Naive B cell (primary cell): ENCODE results near the gene ZDHHC16. TPM values are rescaled to one million over a fixed set of nuclear protein-coding genes. Genes with fewer than 3 reads are reported as not detected.
"Not testable (repeated sequence)": the region's sequence is repeated elsewhere in the genome, so short reads cannot be mapped to it uniquely, and the experiment has no call there.

ENCODE experiments used
- ATAC-seq, 2 donors: fragments of 150-1000 bp; cut with Tn5 transposase; 2 replicates each; pipeline ENCODE4 v1.10.0; 2021; ENCODE audit warnings: low read depth in 2 of 2, mild to moderate bottlenecking in 2 of 2, moderate library complexity in 2 of 2
- DNase-seq: peaks from one replicate; pipeline ENCODE4 v3.0.0; 2022
- H3K27ac Mint-ChIP-seq, 6 donors: one replicate each; pipeline ENCODE4 v1.8.0; 2020 to 2022; ENCODE audit warnings: mild to moderate bottlenecking in 6 of 6, mixed read lengths in 6 of 6, moderate library complexity in 5 of 6, inconsistent platforms in 2 of 6
- H3K27me3 Mint-ChIP-seq, 3 donors: one replicate each; pipeline ENCODE4 v1.8.0; 2021 to 2022; ENCODE audit warnings: mixed read lengths in 3 of 3, mild to moderate bottlenecking in 1 of 3
- H3K36me3 Mint-ChIP-seq, 2 donors: one replicate each; pipeline ENCODE4 v1.8.0; 2020 to 2022; ENCODE audit warnings: mixed read lengths in 2 of 2, inconsistent platforms in 1 of 2, mild to moderate bottlenecking in 1 of 2
- H3K4me1 Mint-ChIP-seq, 3 donors: one replicate each; pipeline ENCODE4 v1.8.0; 2020 to 2022; ENCODE audit warnings: mixed read lengths in 3 of 3, inconsistent platforms in 1 of 3, mild to moderate bottlenecking in 1 of 3, moderate library complexity in 1 of 3
- H3K4me3 Mint-ChIP-seq, 8 donors: one replicate each; pipeline ENCODE4 v1.8.0; 2020 to 2022; ENCODE audit warnings: mild to moderate bottlenecking in 8 of 8, mixed read lengths in 8 of 8, moderate library complexity in 8 of 8, inconsistent platforms in 2 of 8
- H3K9me3 Mint-ChIP-seq, 7 donors: one replicate each; pipeline ENCODE4 v1.8.0; 2020 to 2022; ENCODE audit warnings: mixed read lengths in 7 of 7, mild to moderate bottlenecking in 5 of 7, inconsistent platforms in 2 of 7, moderate library complexity in 1 of 7
- polyA plus RNA-seq, 6 donors: library from polyadenylated mRNA; unstranded; fragments of 300-500 nt; fragmentation: Illumina TruSeq; gene quantifications; one replicate each; pipeline ENCODE4 v1.2.3, GENCODE V29; 2021; ENCODE audit warnings: low read depth in 6 of 6

The ZDHHC16 gene
- polyA plus RNA-seq, 6 donors from 2014 or later: 23.2 to 57.2 (median 29.5) TPM

DNA sequence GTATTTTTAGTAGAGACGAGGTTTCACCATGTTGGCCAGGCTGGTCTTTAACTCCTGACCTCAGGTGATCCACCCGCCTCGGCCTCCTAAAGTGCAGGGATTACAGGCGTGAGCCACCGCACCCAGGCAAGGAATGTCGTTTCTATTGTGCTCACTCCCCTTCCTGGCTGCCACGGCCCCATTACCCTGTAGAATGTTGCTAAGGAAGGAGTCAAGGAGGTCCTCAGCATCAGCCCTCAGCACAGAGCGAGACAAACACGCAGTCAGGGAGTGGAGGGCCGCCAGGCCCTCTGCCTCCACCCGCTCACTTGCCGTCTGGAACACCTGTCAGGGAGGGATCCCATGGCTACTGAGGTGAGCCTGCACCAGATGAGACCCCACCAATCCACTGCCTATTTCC, 22.8 kb downstream of the ZDHHC16 start:
- H3K36me3 Mint-ChIP-seq, H3K27me3 Mint-ChIP-seq, H3K4me3 Mint-ChIP-seq, DNase-seq, H3K9me3 Mint-ChIP-seq, ATAC-seq, H3K4me1 Mint-ChIP-seq: not testable (repeated sequence)
- H3K27ac Mint-ChIP-seq: peak overlapping the region in 2 of 6 donors; percentile 15 to 42

DNA sequence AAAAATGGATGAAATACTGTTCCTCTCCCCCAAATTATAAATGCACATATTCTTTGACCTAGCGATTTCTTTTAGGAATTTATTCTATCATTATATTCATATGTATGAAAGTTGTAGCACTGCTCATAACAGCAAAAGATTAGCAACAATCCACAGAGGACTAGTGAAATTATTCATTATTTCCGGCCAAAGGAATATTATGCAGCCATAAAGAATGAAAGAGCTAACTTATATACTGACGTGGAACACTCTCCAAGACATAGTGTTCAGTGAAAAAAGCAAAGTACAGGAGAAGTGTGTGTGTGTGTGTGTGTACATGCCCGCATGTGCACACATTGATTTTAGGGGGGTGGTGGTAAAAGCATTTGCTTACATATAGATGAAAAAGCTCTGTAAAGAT, 28.9 kb downstream of the ZDHHC16 start:
- Mint-ChIP-seq H3K4me3 (no peak overlapping the region), H3K36me3 (peaks cover 25 to 30% of the 10 kb centered on the region in 2 donors), H3K27ac (no peak overlapping the region), H3K9me3 (peaks cover 0 to 6% (median 0%) of the 10 kb centered on the region in 7 donors), H3K4me1 (peaks cover 0 to 4% (median 0%) of the 10 kb centered on the region in 3 donors), H3K27me3 (no peaks in the 10 kb centered on the region)
- ATAC-seq (no peak), DNase-seq (no peak)

DNA sequence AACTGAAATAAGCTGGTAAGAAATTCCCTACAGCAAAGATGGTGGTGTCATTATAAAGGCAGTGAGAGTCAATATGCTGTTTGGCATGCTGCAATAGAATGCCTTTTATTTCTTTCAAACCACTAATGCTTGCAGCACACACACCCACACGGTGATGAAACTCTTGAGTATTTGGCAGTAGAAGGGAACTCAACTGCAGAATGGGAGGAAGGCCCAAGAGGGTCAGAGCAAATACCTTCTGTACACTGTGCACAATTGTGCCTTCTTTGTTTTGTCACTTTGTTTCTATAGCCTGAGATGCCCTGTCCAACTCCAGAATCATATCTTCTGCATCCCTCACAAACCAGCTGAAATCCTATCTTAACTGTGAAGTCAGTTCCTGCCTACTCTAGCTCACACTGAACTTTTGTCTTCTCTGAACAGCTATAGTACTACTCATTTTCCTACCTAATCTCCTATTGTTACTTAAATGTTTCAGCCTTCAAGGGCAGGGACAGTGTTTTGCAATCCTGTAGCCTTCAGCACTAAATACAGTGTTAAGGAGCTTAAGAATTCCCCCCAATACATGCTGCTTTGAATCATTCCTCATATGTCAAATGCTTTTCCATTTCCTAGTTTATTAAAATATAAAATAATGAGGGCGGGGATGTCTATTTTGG, 30.1 kb downstream of the ZDHHC16 start:
- H3K27ac Mint-ChIP-seq: peak overlapping the region in 1 of 6 donors; percentile 24
- ATAC-seq: no peak
- peaks cover 0 to 4% (median 0%) of the 10 kb centered on the region in 3 donors for H3K4me1 Mint-ChIP-seq
- H3K4me3 Mint-ChIP-seq: no peak overlapping the region
- DNase-seq: no peak
- H3K9me3 Mint-ChIP-seq: peaks cover 0 to 6% (median 0%) of the 10 kb centered on the region in 7 donors
- peaks cover 30 to 32% of the 10 kb centered on the region in 2 donors for H3K36me3 Mint-ChIP-seq
- no peaks in the 10 kb centered on the region for H3K27me3 Mint-ChIP-seq

DNA sequence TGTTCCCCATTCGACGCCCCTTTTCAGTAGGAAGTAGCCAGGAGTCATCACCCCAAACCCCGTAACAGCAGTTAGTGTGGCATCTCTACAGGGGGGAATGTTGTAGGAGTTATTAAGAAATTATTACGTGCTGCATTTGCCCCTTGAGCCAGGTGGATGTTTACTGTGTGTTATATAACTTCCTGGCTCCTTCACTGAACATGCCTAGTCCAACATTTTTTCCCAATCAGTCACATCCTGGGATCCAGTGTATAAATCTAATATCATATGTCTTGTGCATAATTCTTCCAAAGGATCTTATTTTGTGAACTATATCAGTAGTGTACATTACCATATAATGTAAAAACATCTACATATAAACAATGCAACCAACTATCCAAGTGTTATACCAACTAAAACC, 33.4 kb downstream of the ZDHHC16 start:
- not testable (repeated sequence) for H3K27me3 Mint-ChIP-seq, DNase-seq, H3K9me3 Mint-ChIP-seq, ATAC-seq, H3K4me1 Mint-ChIP-seq, H3K4me3 Mint-ChIP-seq
- Mint-ChIP-seq H3K36me3 (peaks cover 30 to 32% of the 10 kb centered on the region in 2 donors), H3K27ac (peak overlapping the region in 2 of 6 donors; percentile 23 to 55)

DNA sequence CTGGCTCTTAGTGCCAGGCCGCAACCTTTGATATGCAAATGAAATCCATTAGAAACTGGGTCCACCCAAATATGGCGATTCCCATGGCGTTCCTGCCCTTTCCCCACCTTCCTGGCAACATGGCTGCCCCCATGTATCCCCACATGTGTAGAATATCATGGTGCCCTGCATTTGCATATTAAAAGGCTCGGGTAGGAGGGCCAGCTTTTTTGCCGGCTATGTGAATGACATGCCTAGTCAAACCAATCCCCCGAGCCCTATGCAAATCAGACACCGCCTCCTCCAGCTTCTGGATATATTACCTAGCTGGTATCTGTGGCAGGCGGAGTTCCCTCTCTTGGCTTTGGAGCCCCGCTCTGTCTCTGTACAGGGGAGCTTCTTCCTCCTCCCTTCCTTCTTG, 34.0 kb downstream of the ZDHHC16 start:
- H3K36me3 Mint-ChIP-seq: peaks cover 26 to 29% of the 10 kb centered on the region in 2 donors
- H3K4me3 Mint-ChIP-seq: no peak overlapping the region
- DNase-seq (no peak), ATAC-seq (no peak)
- no peaks in the 10 kb centered on the region for H3K27me3 Mint-ChIP-seq
- H3K27ac Mint-ChIP-seq: peak overlapping the region in 1 of 6 donors; percentile 67
- peaks cover 0 to 3% (median 0%) of the 10 kb centered on the region in 7 donors for H3K9me3 Mint-ChIP-seq
- H3K4me1 Mint-ChIP-seq: peaks cover 0 to 8% (median 0%) of the 10 kb centered on the region in 3 donors

DNA sequence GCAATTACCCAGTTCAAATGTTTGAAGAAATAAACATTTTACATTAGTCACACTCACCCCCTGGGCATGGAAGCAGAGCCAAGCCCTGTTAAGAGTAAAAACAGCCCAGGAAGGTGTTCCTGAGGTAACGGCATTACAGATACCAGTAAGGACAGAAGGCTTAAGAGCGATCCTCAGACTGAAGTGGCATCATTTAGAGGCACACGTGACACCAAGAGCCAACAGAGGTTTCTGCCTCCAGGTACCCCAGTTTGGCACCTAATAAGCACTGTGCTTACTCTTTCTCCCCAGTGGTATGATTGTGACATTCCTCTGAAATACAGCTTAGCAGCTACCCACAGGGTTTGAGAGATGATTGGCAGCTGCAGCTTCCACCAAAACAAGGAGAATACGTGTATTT, 35.1 kb downstream of the ZDHHC16 start:
- peak overlapping the region in 2 of 6 donors; percentile 15 to 37 for H3K27ac Mint-ChIP-seq

DNA sequence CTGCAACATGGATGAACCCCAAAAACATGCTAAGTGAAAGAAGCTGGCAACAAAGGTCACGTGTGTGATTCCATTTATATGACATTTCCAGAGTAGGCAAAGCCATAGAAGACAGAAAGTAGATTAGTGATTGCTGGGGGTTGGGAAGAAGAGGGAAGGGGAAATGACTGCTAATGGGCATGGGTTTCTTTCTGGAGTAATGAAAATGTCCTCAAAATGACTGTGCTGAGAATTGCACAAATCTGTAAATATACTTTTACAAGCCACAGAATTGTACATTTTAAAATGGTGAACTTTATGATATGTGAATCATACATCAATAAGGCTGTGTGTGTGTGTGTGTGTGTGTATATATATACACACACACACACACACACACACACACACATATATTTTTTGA, 36.4 kb downstream of the ZDHHC16 start:
- no peaks in the 10 kb centered on the region for H3K9me3 Mint-ChIP-seq
- peaks cover 5 to 8% (median 8%) of the 10 kb centered on the region in 3 donors for H3K4me1 Mint-ChIP-seq
- ATAC-seq: no peak
- no peaks in the 10 kb centered on the region for H3K27me3 Mint-ChIP-seq
- peak overlapping the region in 1 of 6 donors; percentile 14 for H3K27ac Mint-ChIP-seq
- H3K36me3 Mint-ChIP-seq: peaks cover 2 to 9% of the 10 kb centered on the region in 2 donors
- H3K4me3 Mint-ChIP-seq: no peak overlapping the region
- no peak for DNase-seq

More for the DNA sequence above, 35.1 kb downstream of the ZDHHC16 start:
- Mint-ChIP-seq H3K36me3 (peaks cover 15 to 17% of the 10 kb centered on the region in 2 donors), H3K9me3 (no peaks in the 10 kb centered on the region), H3K27me3 (no peaks in the 10 kb centered on the region), H3K4me3 (no peak overlapping the region), H3K4me1 (peaks cover 5 to 7% (median 5%) of the 10 kb centered on the region in 3 donors)
- DNase-seq (no peak), ATAC-seq (no peak)

DNA sequence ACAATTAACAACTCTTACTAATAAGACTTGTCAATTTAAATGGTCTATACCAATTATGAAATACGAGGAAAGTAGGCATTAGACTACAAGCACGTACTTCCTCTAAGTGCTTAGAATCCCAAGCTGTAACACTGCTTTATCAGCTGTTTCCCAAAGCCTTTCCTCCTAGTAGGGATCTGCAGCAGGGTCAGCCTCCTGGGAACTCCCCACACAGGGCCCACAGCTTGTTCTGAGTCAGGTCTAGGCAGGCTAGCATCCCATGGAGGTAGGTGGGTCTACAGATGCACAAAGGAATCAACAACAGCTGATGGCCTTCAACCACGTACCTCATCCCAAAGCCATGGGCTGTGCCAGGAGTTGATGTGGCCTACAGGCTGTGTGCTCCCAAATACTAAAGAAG, 37.5 kb downstream of the ZDHHC16 start:
- no peak overlapping the region for H3K4me3 Mint-ChIP-seq
- no peaks in the 10 kb centered on the region for H3K9me3 Mint-ChIP-seq
- peaks cover 5 to 10% (median 8%) of the 10 kb centered on the region in 3 donors for H3K4me1 Mint-ChIP-seq
- H3K27me3 Mint-ChIP-seq: no peaks in the 10 kb centered on the region
- ATAC-seq (no peak), DNase-seq (no peak)
- peaks cover 0 to 6% of the 10 kb centered on the region in 2 donors for H3K36me3 Mint-ChIP-seq
- H3K27ac Mint-ChIP-seq: no peak overlapping the region

DNA sequence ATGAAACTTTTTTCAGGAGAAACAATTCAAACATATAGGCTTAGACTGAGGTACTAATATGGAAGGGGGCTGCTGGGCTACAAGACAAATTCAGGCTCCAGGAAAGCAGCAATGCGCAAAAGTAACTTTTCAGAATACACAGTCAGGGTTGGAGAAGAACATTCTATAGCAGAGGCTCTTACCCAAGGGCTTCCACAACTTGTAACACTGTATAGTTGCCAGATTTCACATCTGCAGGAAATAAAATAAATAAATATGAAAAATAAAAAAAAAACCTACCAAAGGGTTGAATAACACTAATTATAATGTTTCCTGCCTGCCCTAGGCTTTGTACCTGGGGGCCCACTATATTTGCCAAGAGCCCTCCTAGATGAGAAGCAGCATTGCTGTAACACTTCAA, 37.9 kb downstream of the ZDHHC16 start:
- Mint-ChIP-seq H3K27ac (no peak overlapping the region), H3K27me3 (no peaks in the 10 kb centered on the region)

DNA sequence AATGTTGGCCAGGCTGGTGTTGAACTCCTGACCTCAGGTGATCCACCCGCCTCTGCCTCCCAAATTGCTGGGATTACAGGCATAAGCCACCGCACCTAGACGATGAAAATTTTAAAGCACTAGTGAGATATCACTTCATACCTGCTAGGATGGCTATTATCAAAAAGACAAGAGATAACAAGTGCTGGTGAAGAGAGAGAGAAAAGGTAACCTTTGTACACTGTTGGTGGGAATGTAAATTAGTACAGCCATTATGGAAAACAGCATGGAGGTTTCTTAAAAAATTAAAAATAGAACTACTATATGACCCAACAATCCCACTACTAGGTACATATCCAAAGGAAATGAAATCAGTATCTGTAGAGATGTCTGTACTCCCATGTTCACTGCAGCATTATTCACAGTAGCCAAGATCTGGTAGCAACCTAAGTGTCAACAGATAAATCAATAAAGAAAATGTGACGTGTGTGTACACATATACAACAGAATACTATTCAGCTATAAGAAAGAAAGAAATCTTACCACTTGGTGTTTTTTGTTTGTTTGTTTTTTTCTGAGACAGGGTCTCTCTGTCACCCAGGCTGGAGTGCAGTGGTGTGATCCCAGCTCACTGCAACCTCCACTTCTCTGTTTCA, 39.8 kb downstream of the ZDHHC16 start:
- no peaks in the 10 kb centered on the region for H3K36me3 Mint-ChIP-seq
- H3K27me3 Mint-ChIP-seq: no peaks in the 10 kb centered on the region
- ATAC-seq: no peak
- no peaks in the 10 kb centered on the region for H3K9me3 Mint-ChIP-seq
- H3K4me1 Mint-ChIP-seq: peaks cover 14 to 23% (median 21%) of the 10 kb centered on the region in 3 donors
- no peak for DNase-seq
- H3K27ac Mint-ChIP-seq: no peak overlapping the region
- no peak overlapping the region for H3K4me3 Mint-ChIP-seq

More for the DNA sequence above, 37.9 kb downstream of the ZDHHC16 start:
- DNase-seq: no peak
- H3K4me1 Mint-ChIP-seq: peaks cover 6 to 11% (median 8%) of the 10 kb centered on the region in 3 donors
- no peak for ATAC-seq
- no peaks in the 10 kb centered on the region for H3K9me3 Mint-ChIP-seq
- peaks cover 0 to 6% of the 10 kb centered on the region in 2 donors for H3K36me3 Mint-ChIP-seq
- H3K4me3 Mint-ChIP-seq: no peak overlapping the region

DNA sequence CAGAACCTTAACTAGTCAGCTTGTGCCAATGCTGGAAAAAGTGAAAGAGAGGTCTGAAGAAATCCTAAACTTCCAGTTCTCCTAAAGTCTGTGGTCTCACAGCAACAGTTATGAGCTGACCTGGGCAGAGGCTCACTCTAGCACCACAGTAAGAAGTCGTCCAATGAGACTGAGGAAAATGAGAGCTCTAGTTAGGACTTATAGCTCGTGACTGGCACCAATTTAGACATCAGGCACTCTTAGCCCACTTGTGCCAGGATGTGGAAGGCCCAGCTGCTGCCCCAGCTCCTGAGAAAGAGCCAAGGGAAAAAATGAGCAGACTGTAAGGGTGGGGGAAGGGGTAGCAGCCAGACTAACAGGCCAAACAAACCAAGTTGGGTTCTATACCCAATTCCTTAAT, 44.6 kb downstream of the ZDHHC16 start:
- no peaks in the 10 kb centered on the region for H3K9me3 Mint-ChIP-seq
- peaks cover 22 to 44% (median 32%) of the 10 kb centered on the region in 3 donors for H3K4me1 Mint-ChIP-seq
- DNase-seq (no peak), ATAC-seq (no peak)
- H3K27ac Mint-ChIP-seq: peak overlapping the region in 1 of 6 donors; percentile 90
- H3K36me3 Mint-ChIP-seq: no peaks in the 10 kb centered on the region
- no peaks in the 10 kb centered on the region for H3K27me3 Mint-ChIP-seq
- peak overlapping the region in 1 of 8 donors; percentile 56 for H3K4me3 Mint-ChIP-seq

DNA sequence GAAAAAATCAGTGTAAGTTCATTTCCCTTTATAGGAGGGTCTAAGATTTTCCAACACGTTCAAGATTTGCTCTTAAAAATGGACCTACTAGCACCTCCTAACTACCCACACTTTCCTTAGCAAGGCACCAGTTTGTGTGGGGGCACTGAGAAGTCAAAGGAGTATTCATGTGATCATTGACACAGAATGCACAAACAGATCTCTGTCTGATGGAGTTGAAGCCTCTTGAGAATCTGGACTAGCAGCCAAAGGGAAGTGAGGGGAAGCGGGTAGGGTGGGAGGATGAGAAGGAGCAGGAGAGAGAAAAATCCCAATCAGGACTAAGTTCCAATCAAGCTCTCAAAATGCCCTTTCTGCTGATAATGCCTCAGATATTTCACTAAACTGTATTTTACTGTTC, 48.2 kb downstream of the ZDHHC16 start:
- Mint-ChIP-seq H3K9me3 (no peaks in the 10 kb centered on the region), H3K27me3 (no peaks in the 10 kb centered on the region), H3K27ac (no peak overlapping the region), H3K4me3 (peak overlapping the region in 2 of 8 donors; percentile 41 to 42), H3K4me1 (peaks cover 32 to 60% (median 51%) of the 10 kb centered on the region in 3 donors), H3K36me3 (no peaks in the 10 kb centered on the region)
- no peak for DNase-seq
- no peak for ATAC-seq

DNA sequence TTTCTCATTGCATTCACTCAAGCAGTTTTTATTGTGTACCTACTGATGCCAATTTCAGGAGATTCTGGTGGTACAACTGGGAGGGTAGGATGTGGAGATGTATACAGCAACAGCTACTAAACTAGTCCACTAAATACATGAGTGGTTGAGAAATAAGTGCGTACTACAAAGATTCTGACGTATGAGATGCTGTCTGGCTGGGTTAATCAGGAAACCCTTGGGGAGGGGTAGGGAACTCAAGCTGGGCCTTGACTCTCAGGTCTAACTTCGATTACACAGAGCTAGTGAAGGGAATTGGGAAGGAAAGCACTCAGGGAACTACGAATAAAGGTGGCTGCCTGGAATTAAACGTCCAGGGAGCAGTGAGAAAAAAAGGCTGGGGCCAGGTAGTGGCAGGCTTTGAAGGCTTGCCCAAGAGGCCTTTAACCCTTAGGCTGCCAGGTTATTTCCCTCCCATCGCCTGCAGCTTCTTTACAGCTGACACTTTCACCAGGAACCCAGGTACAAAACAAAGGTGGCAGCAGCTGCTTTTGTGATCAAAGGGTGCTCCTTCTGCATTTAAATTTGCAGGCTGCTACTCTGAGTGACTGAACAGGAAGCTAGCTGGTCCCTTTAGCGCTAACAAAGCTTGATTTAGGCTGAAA, 49.0 kb downstream of the ZDHHC16 start:
- no peaks in the 10 kb centered on the region for H3K36me3 Mint-ChIP-seq
- H3K4me3 Mint-ChIP-seq: peak overlapping the region in 2 of 8 donors; percentile 41 to 55
- H3K4me1 Mint-ChIP-seq: peaks cover 32 to 62% (median 49%) of the 10 kb centered on the region in 3 donors
- no peak for DNase-seq
- peak overlapping the region in 3 of 6 donors; percentile 16 to 67 (median 41) for H3K27ac Mint-ChIP-seq
- H3K9me3 Mint-ChIP-seq: no peaks in the 10 kb centered on the region
- H3K27me3 Mint-ChIP-seq: peaks cover 0 to 3% (median 0%) of the 10 kb centered on the region in 3 donors
- no peak for ATAC-seq
